ENCODE results near the gene ADK. TPM values are rescaled to one million over a fixed set of nuclear protein-coding genes. Genes with fewer than 3 reads are reported as not detected.
"Not testable (repeated sequence)": the region's sequence is repeated elsewhere in the genome, so short reads cannot be mapped to it uniquely, and the experiment has no call there.

Gene ADK
- polyA plus RNA-seq (2014; cell fraction: cytosol; rRNA removed) = 39.0 and 46.9 TPM in 2 replicates
- 19.6 and 30.3 TPM in 2 replicates for polyA plus RNA-seq (2014; cell fraction: nucleus; rRNA removed)

- peak; percentile 99 for DNase-seq (ENCODE audit: low spot score)
Measured at GRCh38 chr10:74150990-74151878, at the start of gene ADK. Gene ADK (plus strand): TSS chr10:74151221. CDS start chr10:74151279, 58 bp downstream.

- peak; percentile 18 for DNase-seq (ENCODE audit: low spot score)
Measured at GRCh38 chr10:74103560-74104258, 47.3 kb upstream of the ADK start.

GRCh38 chr10:74104480-74104879 lies 46.5 kb upstream of the ADK start:
- DNase-seq (ENCODE audit: low spot score) = no peak

- DNase-seq (ENCODE audit: low spot score) = no peak
Measured at GRCh38 chr10:74104996-74105395, 46.0 kb upstream of the ADK start.

- no peak for DNase-seq (ENCODE audit: low spot score)
Measured at GRCh38 chr10:74107391-74107790, 43.6 kb upstream of the ADK start.

GRCh38 chr10:74109452-74109851 lies 41.6 kb upstream of the ADK start:
- no peak for DNase-seq (ENCODE audit: low spot score)

- DNase-seq (ENCODE audit: low spot score) = no peak
Measured at GRCh38 chr10:74110120-74110519, 40.9 kb upstream of the ADK start.

GRCh38 chr10:74111799-74112198 lies 39.2 kb upstream of the ADK start:
- no peak for DNase-seq (ENCODE audit: low spot score)

GRCh38 chr10:74113546-74113945 lies 37.5 kb upstream of the ADK start:
- DNase-seq (ENCODE audit: low spot score) = no peak

GRCh38 chr10:74114041-74114448 lies 37.0 kb upstream of the ADK start:
- DNase-seq (ENCODE audit: low spot score) = no peak

GRCh38 chr10:74117738-74118137 lies 33.3 kb upstream of the ADK start:
- DNase-seq (ENCODE audit: low spot score) = no peak

GRCh38 chr10:74118804-74119203 lies 32.2 kb upstream of the ADK start:
- no peak for DNase-seq (ENCODE audit: low spot score)

GRCh38 chr10:74120911-74121310 lies 30.1 kb upstream of the ADK start:
- no peak for DNase-seq (ENCODE audit: low spot score)

- DNase-seq (ENCODE audit: low spot score) = no peak
Measured at GRCh38 chr10:74121368-74121767, 29.7 kb upstream of the ADK start.

- DNase-seq (ENCODE audit: low spot score) = no peak
Measured at GRCh38 chr10:74122060-74122459, 29.0 kb upstream of the ADK start.

GRCh38 chr10:74123081-74123480 lies 27.9 kb upstream of the ADK start:
- no peak for DNase-seq (ENCODE audit: low spot score)

GRCh38 chr10:74133923-74134820 lies 16.8 kb upstream of the ADK start:
- DNase-seq (ENCODE audit: low spot score) = no peak

GRCh38 chr10:74135452-74135851 lies 15.6 kb upstream of the ADK start:
- no peak for DNase-seq (ENCODE audit: low spot score)

GRCh38 chr10:74137992-74138391 lies 13.0 kb upstream of the ADK start:
- no peak for DNase-seq (ENCODE audit: low spot score)

- DNase-seq (ENCODE audit: low spot score) = not testable (repeated sequence)
Measured at GRCh38 chr10:74138596-74138995, 12.4 kb upstream of the ADK start.

GRCh38 chr10:74139981-74140380 lies 11.0 kb upstream of the ADK start:
- DNase-seq (ENCODE audit: low spot score) = no peak

GRCh38 chr10:74140553-74140952 lies 10.5 kb upstream of the ADK start:
- DNase-seq (ENCODE audit: low spot score) = no peak

All from SK-N-DZ (cell line).